NB4 (cell line): ENCODE results near the gene SOCS7.
A peak's percentile ranks its signal among the peaks of the same experiment; 100 is the strongest.

Experiments used
- DNase-seq: peaks from one replicate; pipeline ENCODE4 v3.0.0; 2010; ENCODE audit warnings: low read depth
- H3K4me3 ChIP-seq: one replicate; pipeline ENCODE4 v1.5.1; 2011; ENCODE audit warnings: mild to moderate bottlenecking, low read depth, low read length, moderate library complexity
- MYC ChIP-seq: IDR thresholded peaks from 2 replicates; pipeline ENCODE4 v1.6.1; 2011; ENCODE audit warnings: low read depth, low read length
- POLR2A ChIP-seq: IDR thresholded peaks from 2 replicates; pipeline ENCODE4 v1.6.1; 2011; ENCODE audit warnings: mild to moderate bottlenecking; ENCODE audit not compliant: insufficient read length; ENCODE audit errors: extremely low read depth
- TF ChIP-seq, protein P1 (sequence below): IDR thresholded peaks from one replicate; pipeline ENCODE4 v1.5.1; 2012; ENCODE audit warnings: low read depth, low read length
- TF ChIP-seq, protein P2 (sequence below): IDR thresholded peaks from 2 replicates; pipeline ENCODE4 v1.6.1; 2011; ENCODE audit warnings: low read depth, low read length

The SOCS7 gene

DNA sequence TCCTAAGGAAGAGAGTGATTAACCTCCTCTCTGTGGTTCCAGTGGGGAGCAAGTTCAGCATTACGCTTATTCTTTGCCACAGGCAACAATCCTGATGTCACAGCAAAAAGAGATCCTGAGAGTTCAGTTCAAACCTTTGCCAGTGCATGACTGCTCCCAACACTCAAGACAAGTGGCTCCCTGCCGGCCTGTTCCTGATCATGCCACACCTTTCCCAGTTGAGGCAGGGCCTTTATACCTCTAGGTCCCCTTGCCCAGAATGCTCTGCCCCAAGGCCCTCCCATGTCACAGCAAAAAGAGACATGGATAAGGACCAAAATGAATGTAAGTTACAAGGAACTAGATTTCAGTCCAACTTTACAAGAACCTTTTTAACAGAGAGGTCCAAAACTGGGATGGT is 45.6 kb downstream of the SOCS7 start:
- TF ChIP-seq MYC (no peak), POLR2A (no peak)
- TF ChIP-seq, protein P1, sequence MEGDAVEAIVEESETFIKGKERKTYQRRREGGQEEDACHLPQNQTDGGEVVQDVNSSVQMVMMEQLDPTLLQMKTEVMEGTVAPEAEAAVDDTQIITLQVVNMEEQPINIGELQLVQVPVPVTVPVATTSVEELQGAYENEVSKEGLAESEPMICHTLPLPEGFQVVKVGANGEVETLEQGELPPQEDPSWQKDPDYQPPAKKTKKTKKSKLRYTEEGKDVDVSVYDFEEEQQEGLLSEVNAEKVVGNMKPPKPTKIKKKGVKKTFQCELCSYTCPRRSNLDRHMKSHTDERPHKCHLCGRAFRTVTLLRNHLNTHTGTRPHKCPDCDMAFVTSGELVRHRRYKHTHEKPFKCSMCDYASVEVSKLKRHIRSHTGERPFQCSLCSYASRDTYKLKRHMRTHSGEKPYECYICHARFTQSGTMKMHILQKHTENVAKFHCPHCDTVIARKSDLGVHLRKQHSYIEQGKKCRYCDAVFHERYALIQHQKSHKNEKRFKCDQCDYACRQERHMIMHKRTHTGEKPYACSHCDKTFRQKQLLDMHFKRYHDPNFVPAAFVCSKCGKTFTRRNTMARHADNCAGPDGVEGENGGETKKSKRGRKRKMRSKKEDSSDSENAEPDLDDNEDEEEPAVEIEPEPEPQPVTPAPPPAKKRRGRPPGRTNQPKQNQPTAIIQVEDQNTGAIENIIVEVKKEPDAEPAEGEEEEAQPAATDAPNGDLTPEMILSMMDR = no peak
- TF ChIP-seq, protein P2, sequence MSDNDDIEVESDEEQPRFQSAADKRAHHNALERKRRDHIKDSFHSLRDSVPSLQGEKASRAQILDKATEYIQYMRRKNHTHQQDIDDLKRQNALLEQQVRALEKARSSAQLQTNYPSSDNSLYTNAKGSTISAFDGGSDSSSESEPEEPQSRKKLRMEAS = no peak
- DNase-seq = no peak
- no peak overlapping the region for H3K4me3 ChIP-seq

DNA sequence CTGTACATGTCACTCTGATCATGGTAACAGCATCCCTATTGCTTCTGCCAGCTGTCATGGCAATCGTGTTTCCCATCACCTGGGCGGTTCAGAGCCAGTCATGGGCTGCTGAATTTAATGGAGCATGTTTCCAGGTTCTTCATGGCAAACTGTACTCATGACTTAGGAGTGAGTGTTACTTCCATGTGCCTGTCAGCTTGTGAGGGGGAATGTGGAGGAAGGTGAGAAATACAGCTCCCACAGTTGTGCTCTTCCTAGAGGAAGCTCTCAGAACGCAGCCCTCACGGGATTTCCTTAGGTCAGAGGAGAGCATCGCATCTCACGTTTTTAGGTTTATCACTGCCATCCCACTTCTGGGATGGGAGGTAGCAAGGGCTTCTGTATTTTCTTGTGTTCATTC is 48.6 kb downstream of the SOCS7 start:
- TF ChIP-seq MYC (no peak), POLR2A (no peak)
- TF ChIP-seq, protein P1 = no peak
- TF ChIP-seq, protein P2 = no peak
- DNase-seq = no peak
- H3K4me3 ChIP-seq = no peak overlapping the region

DNA sequence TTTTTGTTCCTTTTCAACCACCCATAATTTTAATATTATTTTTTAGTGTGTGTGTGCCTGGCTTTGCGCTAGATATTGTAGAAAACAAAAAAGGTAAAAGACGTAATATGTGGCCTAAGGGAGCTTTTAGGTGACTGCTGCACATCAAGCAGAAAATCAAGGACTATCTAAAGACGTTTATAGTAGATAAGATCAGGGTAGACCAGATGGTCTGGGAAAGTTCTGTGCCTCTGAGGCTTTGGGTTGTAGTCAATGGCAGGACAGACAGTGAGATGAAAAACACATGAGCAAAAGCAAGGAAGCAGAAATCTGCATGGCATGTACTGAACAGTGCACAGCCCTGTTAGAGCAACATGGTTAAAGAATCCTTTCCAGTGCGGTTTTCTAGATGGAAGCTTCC is 49.8 kb downstream of the SOCS7 start:
- no peak for DNase-seq
- no peak for TF ChIP-seq POLR2A
- TF ChIP-seq MYC = no peak
- TF ChIP-seq, protein P1 = no peak
- TF ChIP-seq, protein P2 = no peak
- H3K4me3 ChIP-seq = no peak overlapping the region

DNA sequence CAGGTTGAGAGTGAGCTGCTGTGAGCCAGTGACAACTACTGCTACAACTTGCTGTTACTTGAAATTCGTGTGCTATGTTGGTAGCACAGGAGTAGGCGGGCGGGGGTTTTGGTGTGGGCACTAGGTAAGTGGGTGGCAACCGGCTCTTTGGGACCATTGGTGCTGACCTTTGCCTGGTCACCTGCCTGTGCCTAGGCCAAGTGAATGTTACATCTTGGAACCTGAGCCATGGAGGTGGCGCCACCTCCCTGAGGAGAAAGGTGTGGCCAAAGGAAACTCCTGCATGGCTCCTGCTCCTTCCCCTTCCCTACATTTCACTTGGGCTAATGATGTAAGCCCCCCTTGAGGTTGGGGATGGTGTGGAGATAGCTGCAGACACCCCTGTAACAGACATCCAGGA is 51.3 kb downstream of the SOCS7 start:
- no peak for DNase-seq
- TF ChIP-seq, protein P1 = no peak
- no peak for TF ChIP-seq MYC
- TF ChIP-seq, protein P2 = no peak
- no peak for TF ChIP-seq POLR2A
- H3K4me3 ChIP-seq = no peak overlapping the region

DNA sequence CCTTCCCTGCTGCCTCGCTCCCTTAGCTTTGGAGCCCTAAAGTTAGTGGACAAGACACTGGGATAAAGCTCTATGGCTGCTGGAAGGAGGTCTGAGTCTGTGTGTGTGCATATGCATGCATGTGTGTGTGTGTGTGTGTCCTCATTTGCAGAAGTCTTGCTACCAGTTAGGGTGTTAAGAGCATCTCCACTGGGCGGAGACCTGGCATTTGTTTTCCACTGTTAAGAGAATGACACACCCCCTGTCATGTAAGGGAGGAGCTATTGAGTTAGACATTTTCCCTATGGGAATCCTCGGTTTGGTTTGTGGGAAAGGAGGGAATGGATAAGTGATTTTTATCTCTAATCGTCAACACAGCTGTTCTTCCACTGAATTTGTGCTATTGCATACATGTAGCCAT is 51.8 kb downstream of the SOCS7 start:
- TF ChIP-seq, protein P1 = no peak
- H3K4me3 ChIP-seq = no peak overlapping the region
- DNase-seq = peak; percentile 40

DNA sequence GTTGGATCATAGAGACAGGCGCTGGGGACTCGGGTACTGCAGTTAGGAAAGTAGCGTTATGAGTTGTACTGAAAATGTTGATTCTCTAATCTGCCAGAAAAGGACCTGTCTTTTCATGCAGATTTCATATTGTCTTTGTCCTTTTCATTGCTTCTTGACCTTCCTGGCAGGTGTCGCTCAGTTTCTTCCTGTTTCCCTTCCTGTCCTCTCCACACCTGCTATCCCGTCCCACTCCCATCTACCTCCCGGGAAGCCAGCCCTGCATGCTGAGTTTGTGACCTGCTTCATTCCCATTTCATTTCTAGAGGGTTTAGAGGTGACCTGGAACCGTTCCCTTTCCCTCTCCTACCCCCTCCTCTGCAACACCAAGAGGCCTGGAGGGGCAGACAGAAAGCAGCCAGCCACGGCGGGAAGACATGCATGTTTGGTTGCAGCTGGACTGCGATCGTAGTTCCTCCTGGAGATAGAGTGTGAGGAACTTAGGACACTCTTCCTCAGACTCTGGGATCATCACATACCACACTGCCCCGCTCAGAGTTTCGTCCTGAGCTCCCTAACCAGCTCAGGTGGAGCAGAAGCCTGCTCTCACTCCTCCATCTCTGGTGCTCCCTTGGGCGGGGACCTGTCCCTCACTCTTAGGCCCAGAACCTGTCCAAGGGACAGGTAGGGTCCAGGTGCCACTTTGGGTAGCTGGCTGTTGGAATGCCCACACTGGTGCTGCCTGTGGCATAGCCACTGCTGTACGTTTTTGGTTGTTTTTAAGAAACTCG is 52.7 kb downstream of the SOCS7 start:
- no peak for DNase-seq
- no peak overlapping the region for H3K4me3 ChIP-seq
- TF ChIP-seq, protein P2 = no peak
- TF ChIP-seq, protein P1 = no peak
- TF ChIP-seq POLR2A = no peak
- TF ChIP-seq MYC = no peak
